H1 (cell line): ENCODE data around the gene LIPM. TPM values are rescaled to one million over a fixed set of nuclear protein-coding genes. Genes with fewer than 3 reads are reported as not detected.

ENCODE experiments used
- CTCF ChIA-PET: fragments of 300-600 bp; sonication (Branson Sonifier 250); formaldehyde crosslinking; loops from one replicate; lab custom pipeline; 2021; ENCODE audit not compliant: partially characterized antibody; lab: Charles Lee
- POLR2A ChIA-PET: fragments of 300-600 bp; sonication (Branson Sonifier 250); formaldehyde crosslinking; loops from one replicate; lab custom pipeline; 2021; ENCODE audit warnings: inconsistent platforms; ENCODE audit not compliant: partially characterized antibody; lab: Charles Lee
- DNase-seq, 2 experiments: peaks; one replicate each; pipeline versions ENCODE4 v3.0.0 to v3.0.0-alpha.2; 2010 to 2022; ENCODE audit warnings: low spot score in 2 of 2, low read depth in 1 of 2, mixed read lengths in 1 of 2
- FAIRE-seq: peaks from 2 replicates; lab custom pipeline; 2011; peaks lifted over from hg19 to GRCh38; lab: Jason Lieb, UNC
- H2AFZ ChIP-seq: 2 replicates; pipeline ENCODE4 v1.8.1; 2012; ENCODE audit warnings: low read length, inconsistent platforms
- H2AK5ac ChIP-seq: 2 replicates; pipeline ENCODE4 v1.6.1; 2013; ENCODE audit warnings: low read depth, low read length
- H2BK120ac ChIP-seq: replicated peaks from 2 replicates; pipeline ENCODE3; 2013; ENCODE audit warnings: low read depth, low read length, inconsistent platforms
- H2BK12ac ChIP-seq: 2 replicates; pipeline ENCODE4 v1.6.1; 2013; ENCODE audit warnings: low read depth, low read length
- H2BK15ac ChIP-seq: 2 replicates; pipeline ENCODE4 v1.6.1; 2013; ENCODE audit warnings: low read length
- H2BK20ac ChIP-seq: 2 replicates; pipeline ENCODE4 v1.6.1; 2013; ENCODE audit warnings: low read length
- H2BK5ac ChIP-seq: 2 replicates; pipeline ENCODE4 v1.6.1; 2013; ENCODE audit warnings: low read depth, low read length
- H3K14ac ChIP-seq: 2 replicates; pipeline ENCODE4 v1.6.1; 2013; ENCODE audit warnings: inconsistent platforms; ENCODE audit not compliant: insufficient read length
- H3K18ac ChIP-seq: 2 replicates; pipeline ENCODE4 v1.6.1; 2013; ENCODE audit warnings: low read length; ENCODE audit errors: extremely low read depth
- H3K23ac ChIP-seq: 2 replicates; pipeline ENCODE4 v1.6.1; 2013; ENCODE audit warnings: inconsistent platforms; ENCODE audit not compliant: insufficient read length
- H3K23me2 ChIP-seq: 2 replicates; pipeline ENCODE4 v1.6.1; 2013; ENCODE audit warnings: low read depth, low read length
- H3K27ac ChIP-seq: 2 replicates; pipeline ENCODE4 v1.6.1; 2011; ENCODE audit warnings: low read depth, low read length, inconsistent platforms
- H3K27me3 ChIP-seq, 4 experiments: replicated peaks in 1 of 4; 1 replicate in 1 of 4; 2 replicates in 3 of 4; pipeline versions ENCODE4 v1.6.1 to v1.8.1; 2011 to 2013; ENCODE audit warnings: low read length in 3 of 4, mild to moderate bottlenecking in 3 of 4, inconsistent platforms in 2 of 4, mixed read lengths in 2 of 4, moderate library complexity in 1 of 4; ENCODE audit not compliant: control insufficient read depth in 3 of 4, insufficient read depth in 3 of 4; ENCODE audit errors: extremely low read depth in 1 of 4
- H3K36me3 ChIP-seq, 4 experiments: 2 replicates each; pipeline versions ENCODE4 v1.6.1 to v1.8.1; 2011 to 2013; ENCODE audit warnings: mild to moderate bottlenecking in 4 of 4, low read length in 3 of 4, moderate library complexity in 2 of 4, control low read depth in 1 of 4, inconsistent platforms in 1 of 4; ENCODE audit not compliant: insufficient read depth in 4 of 4, control insufficient read depth in 2 of 4
- H3K4ac ChIP-seq: replicated peaks from 2 replicates; pipeline ENCODE3; 2013; ENCODE audit warnings: low read length, low read depth, mixed read lengths, inconsistent platforms; ENCODE audit not compliant: insufficient read length
- H3K4me1 ChIP-seq, 4 experiments: replicated peaks in 1 of 4; 1 replicate in 1 of 4; 2 replicates in 3 of 4; pipeline versions ENCODE4 v1.6.1 to v1.8.1; 2011 to 2013; ENCODE audit warnings: low read length in 3 of 4, inconsistent platforms in 2 of 4, mixed read lengths in 1 of 4; ENCODE audit not compliant: insufficient read depth in 4 of 4, control insufficient read depth in 3 of 4
- H3K4me2 ChIP-seq, 2 experiments: 2 replicates each; pipeline versions ENCODE4 v1.6.1 to v1.8.1; 2011 to 2013; ENCODE audit warnings: low read depth in 2 of 2, low read length in 2 of 2, control low read depth in 1 of 2, inconsistent platforms in 1 of 2, mild to moderate bottlenecking in 1 of 2; ENCODE audit not compliant: insufficient read depth in 1 of 2
- H3K4me3 ChIP-seq, 4 experiments: fragments of 200-600, 300-600 bp in 1 of 4; sonication (generic), shearing (Covaris generic), sonication (Bioruptor Twin) in 1 of 4; 2 replicates each; pipeline versions ENCODE4 v1.5.1 to v1.8.1; 2011 to 2016; ENCODE audit warnings: low read length in 4 of 4, low read depth in 3 of 4, control low read depth in 2 of 4, inconsistent platforms in 2 of 4, mild to moderate bottlenecking in 2 of 4, mixed read lengths in 1 of 4, moderate library complexity in 1 of 4; ENCODE audit not compliant: insufficient read depth in 2 of 4; ENCODE audit errors: extremely low read depth in 1 of 4
- H3K56ac ChIP-seq: replicated peaks from 2 replicates; pipeline ENCODE3; 2013; ENCODE audit warnings: low read depth, mild to moderate bottlenecking, mixed read lengths, low read length, inconsistent platforms; ENCODE audit not compliant: insufficient read length
- H3K79me1 ChIP-seq: 2 replicates; pipeline ENCODE4 v1.6.1; 2013; ENCODE audit warnings: low read depth, low read length, control low read depth
- H3K79me2 ChIP-seq, 2 experiments: 2 replicates each; pipeline versions ENCODE4 v1.6.1 to v1.8.1; 2012 to 2013; ENCODE audit warnings: low read length in 2 of 2, mild to moderate bottlenecking in 2 of 2, inconsistent platforms in 1 of 2; ENCODE audit not compliant: insufficient read depth in 2 of 2, control insufficient read depth in 1 of 2
- H3K9ac ChIP-seq, 4 experiments: replicated peaks in 1 of 4; 1 replicate in 1 of 4; 2 replicates in 3 of 4; pipeline versions ENCODE4 v1.6.1 to v1.8.1; 2011 to 2013; ENCODE audit warnings: low read depth in 3 of 4, low read length in 3 of 4, control low read depth in 2 of 4, mild to moderate bottlenecking in 2 of 4, moderate library complexity in 2 of 4, inconsistent platforms in 1 of 4; ENCODE audit errors: extremely low read depth in 1 of 4
- H3K9me3 ChIP-seq, 2 experiments: 2 replicates each; pipeline versions ENCODE4 v1.6.1 to v1.8.1; 2012 to 2013; ENCODE audit warnings: mild to moderate bottlenecking in 2 of 2, moderate library complexity in 2 of 2, control low read depth in 1 of 2, inconsistent platforms in 1 of 2, low read depth in 1 of 2, low read length in 1 of 2, mixed read lengths in 1 of 2; ENCODE audit not compliant: insufficient read depth in 2 of 2
- H4K20me1 ChIP-seq, 2 experiments: replicated peaks in 1 of 2; 2 replicates each; pipeline versions ENCODE3 to v1.8.1; 2011 to 2013; ENCODE audit warnings: inconsistent platforms in 2 of 2, low read length in 2 of 2, mild to moderate bottlenecking in 1 of 2; ENCODE audit not compliant: insufficient read depth in 2 of 2, control insufficient read depth in 1 of 2
- H4K5ac ChIP-seq: 2 replicates; pipeline ENCODE4 v1.6.1; 2013; ENCODE audit warnings: low read length, low read depth, mixed read lengths, inconsistent platforms; ENCODE audit not compliant: insufficient read length
- H4K8ac ChIP-seq: 2 replicates; pipeline ENCODE4 v1.8.0; 2013; ENCODE audit warnings: mild to moderate bottlenecking, moderate library complexity, low read length, inconsistent platforms; ENCODE audit not compliant: insufficient read depth; ENCODE audit errors: extremely low read depth
- H4K91ac ChIP-seq: replicated peaks from 2 replicates; pipeline ENCODE3; 2013; ENCODE audit warnings: low read length, mixed read lengths, inconsistent platforms; ENCODE audit not compliant: insufficient read length
- BACH1 ChIP-seq: IDR thresholded peaks from 2 replicates; pipeline ENCODE4 v1.6.1; 2012; ENCODE audit warnings: low read length, improper control_type of control experiment
- BRCA1 ChIP-seq: IDR thresholded peaks from 2 replicates; pipeline ENCODE4 v1.6.1; 2012; ENCODE audit warnings: low read depth, low read length, improper control_type of control experiment
- CBX5 ChIP-seq: fragments of 300-800, 300-1000 bp; sonication (generic); IDR thresholded peaks from 2 replicates; pipeline ENCODE4 v1.7.1; 2016; ENCODE audit warnings: antibody characterized with exemption, low read length, low read depth
- NANOG ChIP-seq: IDR thresholded peaks from 2 replicates; pipeline ENCODE4 v1.6.1; 2011; ENCODE audit warnings: low read length, low read depth, mild to moderate bottlenecking, inconsistent platforms; ENCODE audit not compliant: insufficient read depth, poor library complexity, severe bottlenecking
- SRF ChIP-seq: IDR thresholded peaks from 2 replicates; pipeline ENCODE4 v1.6.1; 2011; ENCODE audit warnings: mild to moderate bottlenecking, low read depth, low read length, moderate library complexity
- TCF12 ChIP-seq: IDR thresholded peaks from 2 replicates; pipeline ENCODE4 v1.6.1; 2011; ENCODE audit warnings: low read depth, mild to moderate bottlenecking, low read length
- WGBS, 2 experiments: shearing (Covaris generic) in 1 of 2; methylation state at CpG; one replicate each; pipeline versions ENCODE4 v1.1.6 to v1.1.7; 2013 to 2015; ENCODE audit warnings: low lambda C conversion rate in 2 of 2, mixed read lengths in 2 of 2, inconsistent platforms in 1 of 2, low coverage in 1 of 2, missing lambda C conversion rate in 1 of 2; ENCODE audit not compliant: insufficient replicate concordance in 2 of 2, insufficient coverage in 1 of 2, insufficient read length in 1 of 2; ENCODE audit errors: extremely low coverage in 1 of 2, missing lambda C conversion rate in 1 of 2; 5-methylcytosine and 5-hydroxymethylcytosine counted together
- polyA plus RNA-seq, 7 experiments: library from polyadenylated mRNA; depleted of rRNA in 3 of 7; stranded (reverse) in 5 of 7; unstranded in 2 of 7; fragments of >200 nt in 5 of 7; fragments of 200-250 nt in 2 of 7; gene quantifications; 1 replicate in 5 of 7; 2 replicates in 1 of 7; 4 replicates in 1 of 7; pipeline versions ENCODE4 v1.2.1 to v1.2.3, GENCODE V29; 2011 to 2013; ENCODE audit warnings: missing spikeins in 2 of 7, mixed read lengths in 2 of 7
- total RNA-seq: library from RNA; stranded (reverse); fragmentation: NEBNext Ultra II Directional; extraction: Animal tissue kit (Norgen Biotek cat#: 25700); gene quantifications from 2 replicates; pipeline ENCODE4 v1.2.1, GENCODE V29; 2021

The LIPM gene
- total and polyA plus RNA-seq, 2 of the 8 experiments (the other 6 are each of a cell fraction or from before 2014, with no cell fraction given): not detected

DNA sequence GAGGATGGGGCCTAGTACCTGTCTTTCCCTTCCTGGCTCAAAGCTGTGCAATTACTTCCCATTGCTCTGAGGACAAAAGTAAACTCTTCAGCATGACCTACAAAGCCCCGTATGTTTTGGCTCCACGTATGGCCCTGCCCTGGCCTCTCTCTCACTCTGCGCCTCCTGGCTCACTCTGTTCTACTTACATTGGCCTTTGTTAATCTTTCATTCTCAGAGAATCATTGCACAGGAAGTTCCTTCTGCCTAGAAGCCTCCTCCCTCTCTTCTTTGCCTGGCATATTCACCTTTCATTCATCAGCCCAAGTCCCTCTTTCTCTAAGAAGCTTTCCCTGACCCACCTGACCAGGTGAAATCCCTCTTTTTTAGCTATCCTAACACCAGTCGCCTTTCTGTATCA is 23.9 kb downstream of the LIPM start:
- TF ChIP-seq BRCA1 (no peak), CBX5 (no peak), SRF (no peak), NANOG (no peak), TCF12 (no peak), BACH1 (no peak)
- H4K8ac ChIP-seq: no peak overlapping the region
- H3K36me3 ChIP-seq: no peaks in the 10 kb centered on the region
- no peaks in the 10 kb centered on the region for H3K79me2 ChIP-seq
- no peaks in the 10 kb centered on the region for H3K4me1 ChIP-seq
- no peak overlapping the region for H3K23ac ChIP-seq
- H3K27me3 ChIP-seq: no peaks in the 10 kb centered on the region
- no peak overlapping the region for H3K18ac ChIP-seq
- no peak overlapping the region for H3K27ac ChIP-seq
- H3K4ac ChIP-seq: no peak overlapping the region
- H4K20me1 ChIP-seq: no peaks in the 10 kb centered on the region
- no peak overlapping the region for H2AK5ac ChIP-seq
- H2AFZ ChIP-seq: peak overlapping the region; percentile 90
- no peak overlapping the region for H2BK15ac ChIP-seq
- H4K5ac ChIP-seq: no peak overlapping the region
- H3K79me1 ChIP-seq: no peaks in the 10 kb centered on the region
- POLR2A ChIA-PET: interaction anchor here (1.0 kb wide), 1 partner anchor 14 kb away, joined by 3 read pairs; no protein-coding TSS in a partner anchor
- no peak overlapping the region for H2BK120ac ChIP-seq
- H3K4me2 ChIP-seq: no peak overlapping the region
- H4K91ac ChIP-seq: no peak overlapping the region
- no peak overlapping the region for H2BK12ac ChIP-seq
- CTCF ChIA-PET: interaction anchor here (0.6 to 3.7 kb wide), 7 partner anchors 8 to 506 kb away, joined by 3 to 30 read pairs (median 3); no protein-coding TSS in a partner anchor
- FAIRE-seq: no peak
- DNase-seq: no peak
- H2BK20ac ChIP-seq: no peak overlapping the region
- no peak overlapping the region for H3K14ac ChIP-seq
- H3K56ac ChIP-seq: no peak overlapping the region
- no peak overlapping the region for H3K4me3 ChIP-seq
- no peak overlapping the region for H2BK5ac ChIP-seq
- H3K9ac ChIP-seq: no peak overlapping the region
- WGBS, 2 experiments: 90% methylated on average over 4 of the region's 4 CpGs; no CpG with 5 or more reads in 1 of the 2 experiments
- H3K9me3 ChIP-seq: no peaks in the 10 kb centered on the region
- no peaks in the 10 kb centered on the region; the same call in 1 of the 2 replicates for H3K23me2 ChIP-seq
